GM10847 (cell line): ENCODE measurements around the gene TMEM18.

ENCODE experiments used
- POLR2A ChIP-seq: IDR thresholded peaks from 2 replicates; pipeline ENCODE4 v1.6.1; 2011; ENCODE audit not compliant: insufficient read length; ENCODE audit errors: extremely low read depth

TMEM18 gene

GRCh38 chr2:680496-680895, 3.3 kb upstream of the TMEM18 start:
- TF ChIP-seq POLR2A, result no peak

DNA sequence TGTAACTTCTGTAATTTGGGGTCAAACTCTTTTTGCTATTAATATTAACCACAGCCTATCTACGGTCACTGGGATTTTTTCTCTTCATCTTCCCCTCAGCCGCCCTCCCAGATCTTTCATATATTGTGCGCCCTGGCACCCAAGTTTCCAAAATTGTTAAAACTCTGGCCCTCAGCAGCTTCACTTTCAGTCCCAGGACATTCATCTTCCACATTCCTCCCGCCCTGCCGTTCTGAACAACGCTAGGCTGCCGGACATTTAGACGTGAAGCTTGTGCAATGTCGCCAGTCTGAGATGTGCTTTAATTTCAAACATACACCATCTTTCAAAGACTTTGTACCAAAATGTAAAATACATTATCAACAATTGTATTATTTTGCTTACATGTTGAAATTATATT, 1.8 kb upstream of the TMEM18 start:
- TF ChIP-seq POLR2A, result no peak

DNA sequence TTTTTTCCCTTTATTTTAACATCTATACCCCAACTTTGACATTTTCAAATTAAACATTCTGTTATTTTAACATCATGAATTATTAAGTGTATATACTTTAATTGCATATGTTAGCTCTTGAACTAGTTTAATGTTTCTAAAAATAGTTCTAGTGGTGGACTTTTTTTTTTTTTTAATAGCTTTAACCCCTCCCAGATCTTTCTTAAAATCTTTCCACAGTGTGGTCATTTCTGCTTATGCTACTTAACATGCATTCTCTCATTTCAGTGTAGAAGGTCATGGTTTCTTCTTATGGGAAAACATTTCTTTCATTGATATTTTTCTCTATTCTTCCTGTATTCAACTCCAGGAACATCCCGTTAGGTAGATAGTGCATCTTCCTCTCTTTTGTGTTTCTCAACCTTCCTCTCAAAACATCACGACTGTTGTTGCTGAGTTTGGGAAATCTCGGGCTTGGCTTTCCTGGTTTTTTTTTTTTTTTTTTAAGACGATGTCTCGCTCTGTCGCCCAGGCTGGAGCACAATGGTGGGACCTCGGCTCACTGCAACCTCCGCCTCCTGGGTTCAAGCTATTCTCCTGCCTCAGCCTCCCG, 849 bp upstream of the TMEM18 start:
- TF ChIP-seq POLR2A, result no peak

GRCh38 chr2:676647-677055, 555 bp downstream of the TMEM18 start:
- TF ChIP-seq POLR2A, result no peak

DNA sequence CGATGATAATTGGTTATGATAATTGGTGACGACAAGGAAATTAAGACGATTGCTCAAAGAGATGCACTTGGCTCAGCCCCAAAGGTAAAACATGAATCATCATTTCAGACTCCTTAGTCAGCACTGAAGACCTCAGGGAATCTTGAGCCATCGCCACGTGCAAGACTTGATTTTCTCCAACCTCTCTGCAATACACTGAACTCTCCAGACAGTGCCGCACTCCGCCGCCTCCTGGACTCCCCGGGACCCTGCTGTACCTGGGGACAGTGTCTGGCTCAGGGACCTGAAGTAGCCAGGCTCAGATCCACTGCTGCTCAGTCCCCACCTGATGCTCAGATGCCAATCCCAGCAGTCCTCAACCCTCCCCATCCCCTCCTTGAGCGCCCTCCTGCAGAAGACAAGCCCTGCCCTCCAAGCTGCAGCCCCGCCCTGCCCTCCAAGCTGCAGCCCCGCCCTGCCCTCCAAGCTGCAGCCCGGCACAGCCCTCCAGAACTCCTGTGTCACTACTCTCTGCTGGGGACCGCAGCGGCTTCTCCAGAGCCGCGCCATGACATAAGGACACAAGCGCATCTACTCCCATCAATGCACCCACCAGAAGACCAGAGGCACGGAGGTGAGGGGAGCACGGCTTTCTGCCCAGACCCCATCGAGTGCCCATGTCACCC, 1.1 kb downstream of the TMEM18 start:
- no peak for TF ChIP-seq POLR2A

DNA sequence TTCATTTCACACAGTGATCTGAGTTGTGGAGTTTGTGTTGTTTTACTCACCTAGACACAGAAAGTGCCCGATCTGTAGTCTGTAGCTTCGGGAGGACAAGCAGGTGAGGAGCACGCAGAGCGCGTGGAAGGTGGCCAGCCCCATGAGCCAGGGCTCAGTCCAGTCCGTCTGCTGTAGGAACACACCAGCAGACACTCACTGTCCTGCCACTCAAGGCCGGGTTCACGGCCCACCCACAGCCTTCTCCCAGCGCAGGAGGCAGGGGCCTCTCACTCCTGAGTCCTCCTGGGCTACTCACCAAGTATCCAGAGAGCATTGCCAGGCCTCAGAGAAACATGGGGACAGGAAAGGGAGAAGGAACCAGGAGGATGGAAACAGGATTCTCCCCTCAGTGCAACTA, 1.7 kb downstream of the TMEM18 start:
- TF ChIP-seq POLR2A, result no peak

- TF ChIP-seq POLR2A, result no peak
These were observed 2.2 kb downstream of the TMEM18 start for GRCh38 chr2:675051-675450.

- no peak for TF ChIP-seq POLR2A
These were observed 2.8 kb downstream of the TMEM18 start for GRCh38 chr2:674321-674985.

- TF ChIP-seq POLR2A, result no peak
These were observed 3.4 kb downstream of the TMEM18 start for GRCh38 chr2:673615-674320.

- TF ChIP-seq POLR2A, result no peak
These were observed 4.2 kb downstream of the TMEM18 start for GRCh38 chr2:673016-673415.

DNA sequence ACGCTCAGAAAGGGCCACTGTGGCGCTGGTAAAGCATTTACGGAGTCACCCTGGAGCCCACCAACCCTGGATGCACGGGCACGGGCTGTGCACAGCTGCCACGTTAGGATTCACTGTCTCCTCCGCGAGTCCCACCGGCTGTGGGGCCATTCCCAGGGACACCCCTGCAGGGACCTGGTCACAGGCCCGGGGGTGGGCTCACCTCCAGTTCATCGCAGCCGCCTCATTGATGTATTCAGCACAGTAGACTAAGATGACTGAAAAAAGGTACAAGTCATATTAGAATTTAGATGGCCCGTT, 4.7 kb downstream of the TMEM18 start:
- no peak for TF ChIP-seq POLR2A

GRCh38 chr2:671787-672605, 5.2 kb downstream of the TMEM18 start:
- TF ChIP-seq POLR2A, result no peak

GRCh38 chr2:671072-671471, 6.1 kb downstream of the TMEM18 start:
- TF ChIP-seq POLR2A, result no peak

DNA sequence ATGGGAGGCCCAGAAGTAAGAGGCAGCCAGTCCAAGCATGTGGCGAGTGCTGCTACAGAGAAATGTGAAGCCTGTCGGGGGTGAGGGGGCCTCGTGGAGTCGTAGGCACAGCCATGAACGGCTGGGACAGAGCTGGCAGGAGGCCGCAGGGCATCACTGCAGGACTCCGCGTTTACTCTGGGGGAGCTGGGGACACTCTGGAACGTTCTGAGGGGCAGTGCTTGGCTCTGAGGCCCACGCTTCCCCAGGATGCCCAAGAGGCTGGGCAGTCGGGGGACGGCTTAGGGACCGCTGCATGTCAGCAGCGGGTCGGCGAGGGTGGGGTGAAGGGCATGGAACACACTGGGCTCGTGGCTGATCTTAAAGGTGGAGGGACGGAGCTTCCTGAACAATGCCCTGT, 6.6 kb downstream of the TMEM18 start:
- TF ChIP-seq POLR2A, result no peak

- no peak for TF ChIP-seq POLR2A
These were observed 7.9 kb downstream of the TMEM18 start for GRCh38 chr2:669323-669722.
